ENCODE measurements around the gene IRAK2. TPM values are rescaled to one million over a fixed set of nuclear protein-coding genes. Genes with fewer than 3 reads are reported as not detected.

Gene IRAK2
- total RNA-seq, 1 experiment from 2014 or later: 25.1 TPM

DNA sequence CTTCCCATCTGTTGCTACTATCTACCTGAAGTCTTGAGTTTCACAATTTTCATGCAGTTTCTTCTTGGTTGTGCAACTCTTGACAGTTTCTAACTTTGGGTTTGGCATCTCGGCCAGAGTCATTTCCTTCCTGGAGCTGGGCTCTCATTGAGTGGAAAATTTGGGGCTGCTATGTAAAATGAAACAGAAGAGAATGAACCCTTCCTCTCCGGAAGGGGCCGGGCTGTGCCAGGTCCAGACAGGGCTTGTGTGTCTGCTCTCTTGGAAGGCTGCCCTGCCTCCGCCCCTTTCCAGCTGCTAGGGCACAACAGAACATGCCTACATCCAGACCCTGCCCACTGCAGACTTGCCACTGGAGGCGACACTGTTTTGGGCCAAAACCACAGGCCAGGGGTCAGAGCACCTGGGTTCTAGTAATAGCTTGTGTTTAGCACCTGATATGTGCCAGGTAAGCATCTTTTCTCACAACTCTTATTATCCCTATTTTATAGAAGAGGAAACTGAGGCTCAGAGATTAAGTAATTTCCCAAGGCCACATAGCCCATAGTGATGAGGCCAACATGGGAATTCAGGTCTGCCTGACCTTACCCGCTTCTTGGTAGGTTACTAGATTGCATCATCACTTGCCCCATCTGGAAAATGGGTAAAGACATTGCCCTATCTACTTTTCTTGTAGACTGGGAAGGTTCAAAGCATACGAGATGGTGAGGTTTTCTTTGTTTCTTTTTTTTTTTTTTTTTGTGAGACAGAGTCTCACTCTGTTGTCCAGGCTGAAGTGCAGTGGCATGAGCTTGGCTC is 25.0 kb downstream of the IRAK2 start:
- Histone ChIP-seq H3K27me3 (ENCODE audit: control insufficient read depth, insufficient read depth, low read length) (no peaks in the 10 kb centered on the region), H3K4me1 (ENCODE audit: control insufficient read depth, insufficient read depth, low read length) (peaks cover 69% of the 10 kb centered on the region), H3K9me3 (ENCODE audit: control insufficient read depth, insufficient read depth, low read depth, low read length) (no peaks in the 10 kb centered on the region), H3K36me3 (ENCODE audit: control insufficient read depth, insufficient read depth, low read length) (peaks cover 2% of the 10 kb centered on the region; the same call in 1 of the 2 replicates), H3K4me3 (ENCODE audit: low read depth in 2 of 2, low read length in 2 of 2) (no peak overlapping the region), H3K27ac (ENCODE audit: low read length) (peak overlapping the region; percentile 89)
- ChIA-PET CTCF (interaction anchor here (0.7 kb wide), 1 partner anchor 1039 kb away, joined by 5 read pairs; no protein-coding TSS in a partner anchor), POLR2A (no interaction called here)
- no peak for TF ChIP-seq TCF7L2 (IDR thresholded peaks at IDR 0.05; ENCODE audit: low read depth, low read length)
- TF ChIP-seq, protein P1, sequence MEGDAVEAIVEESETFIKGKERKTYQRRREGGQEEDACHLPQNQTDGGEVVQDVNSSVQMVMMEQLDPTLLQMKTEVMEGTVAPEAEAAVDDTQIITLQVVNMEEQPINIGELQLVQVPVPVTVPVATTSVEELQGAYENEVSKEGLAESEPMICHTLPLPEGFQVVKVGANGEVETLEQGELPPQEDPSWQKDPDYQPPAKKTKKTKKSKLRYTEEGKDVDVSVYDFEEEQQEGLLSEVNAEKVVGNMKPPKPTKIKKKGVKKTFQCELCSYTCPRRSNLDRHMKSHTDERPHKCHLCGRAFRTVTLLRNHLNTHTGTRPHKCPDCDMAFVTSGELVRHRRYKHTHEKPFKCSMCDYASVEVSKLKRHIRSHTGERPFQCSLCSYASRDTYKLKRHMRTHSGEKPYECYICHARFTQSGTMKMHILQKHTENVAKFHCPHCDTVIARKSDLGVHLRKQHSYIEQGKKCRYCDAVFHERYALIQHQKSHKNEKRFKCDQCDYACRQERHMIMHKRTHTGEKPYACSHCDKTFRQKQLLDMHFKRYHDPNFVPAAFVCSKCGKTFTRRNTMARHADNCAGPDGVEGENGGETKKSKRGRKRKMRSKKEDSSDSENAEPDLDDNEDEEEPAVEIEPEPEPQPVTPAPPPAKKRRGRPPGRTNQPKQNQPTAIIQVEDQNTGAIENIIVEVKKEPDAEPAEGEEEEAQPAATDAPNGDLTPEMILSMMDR (IDR thresholded peaks at IDR 0.05): no peak
- no peak for TF ChIP-seq REST (IDR thresholded peaks at IDR 0.05; ENCODE audit: insufficient read depth in 1 of 2, low read depth in 2 of 2, low read length in 1 of 2)
- no peak for TF ChIP-seq SIN3A (IDR thresholded peaks at IDR 0.05; ENCODE audit: borderline replicate concordance, insufficient read depth, low read depth, low read length)
- TF ChIP-seq POLR2AphosphoS5 (IDR thresholded peaks at IDR 0.05; ENCODE audit: low read depth, low read length): no peak
- ATAC-seq (no peak), DNase-seq (ENCODE audit: low read depth, low spot score) (no peak)
- intact Hi-C loops (cut with micrococcal nuclease; ENCODE audit: unreplicated experiment): no loop called here
- in situ Hi-C loops (cut with HindIII; ENCODE audit: low pct_unique_long_range_greater_than_20kb, low sequenced_read_pairs): no loop called here
- no TSS peak for BruUV-seq (replicated peaks)

GRCh38 chr3:10192953-10193691 is 28.4 kb downstream of the IRAK2 start:
- CTCF ChIA-PET: interaction anchor here (0.5 kb wide), 1 partner anchor 288 kb away, joined by 3 read pairs; no protein-coding TSS in a partner anchor
- Histone ChIP-seq H3K36me3 (ENCODE audit: control insufficient read depth, insufficient read depth, low read length) (no peaks in the 10 kb centered on the region), H3K4me3 (ENCODE audit: low read depth in 2 of 2, low read length in 2 of 2) (no peak overlapping the region), H3K9me3 (ENCODE audit: control insufficient read depth, insufficient read depth, low read depth, low read length) (no peaks in the 10 kb centered on the region), H3K27me3 (ENCODE audit: control insufficient read depth, insufficient read depth, low read length) (no peaks in the 10 kb centered on the region), H3K27ac (ENCODE audit: low read length) (peak overlapping the region; percentile 93), H3K4me1 (ENCODE audit: control insufficient read depth, insufficient read depth, low read length) (peaks cover 76% of the 10 kb centered on the region)
- intact Hi-C loops (cut with micrococcal nuclease; ENCODE audit: unreplicated experiment): no loop called here
- DNase-seq (ENCODE audit: low read depth, low spot score) (no peak), ATAC-seq (peak; percentile 12; the same call in 1 of the 2 replicates)
- BruUV-seq (replicated peaks): no TSS peak
- POLR2A ChIA-PET: interaction anchor here (0.8 kb wide), 1 partner anchor 87 kb away, joined by 3 read pairs; no protein-coding TSS in a partner anchor
- TF ChIP-seq REST (IDR thresholded peaks at IDR 0.05; ENCODE audit: insufficient read depth in 1 of 2, low read depth in 2 of 2, low read length in 1 of 2): no peak
- no peak for TF ChIP-seq TCF7L2 (IDR thresholded peaks at IDR 0.05; ENCODE audit: low read depth, low read length)
- no peak for TF ChIP-seq SIN3A (IDR thresholded peaks at IDR 0.05; ENCODE audit: borderline replicate concordance, insufficient read depth, low read depth, low read length)
- TF ChIP-seq POLR2AphosphoS5 (IDR thresholded peaks at IDR 0.05; ENCODE audit: low read depth, low read length): no peak
- TF ChIP-seq, protein P1 (IDR thresholded peaks at IDR 0.05): no peak
- in situ Hi-C loops (cut with HindIII; ENCODE audit: low pct_unique_long_range_greater_than_20kb, low sequenced_read_pairs): no loop called here

All from Panc1 (cell line).